ENCODE measurements around the gene DAPL1.
"Not testable (repeated sequence)": the region's sequence is repeated elsewhere in the genome, so short reads cannot be mapped to it uniquely, and the experiment has no call there.

DNA sequence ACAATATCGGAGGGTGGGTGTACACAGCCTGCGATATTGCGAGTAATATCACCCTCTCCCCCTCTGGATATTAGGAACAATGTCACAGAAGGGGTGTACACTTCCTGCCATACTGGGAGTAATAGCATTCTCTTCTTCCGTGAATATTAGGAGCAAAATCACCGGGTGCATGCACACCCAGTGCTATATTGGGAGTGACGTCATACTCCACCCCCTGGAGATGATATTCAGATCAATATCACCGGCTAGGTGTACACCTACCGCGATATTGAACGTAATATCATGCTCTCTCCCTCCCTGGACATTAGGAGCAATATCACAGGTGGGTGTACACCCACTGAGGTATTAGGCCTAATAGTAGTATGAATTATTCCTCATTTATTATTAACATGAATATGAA lies 70.4 kb downstream of the DAPL1 start:
- TF ChIP-seq, protein P1, sequence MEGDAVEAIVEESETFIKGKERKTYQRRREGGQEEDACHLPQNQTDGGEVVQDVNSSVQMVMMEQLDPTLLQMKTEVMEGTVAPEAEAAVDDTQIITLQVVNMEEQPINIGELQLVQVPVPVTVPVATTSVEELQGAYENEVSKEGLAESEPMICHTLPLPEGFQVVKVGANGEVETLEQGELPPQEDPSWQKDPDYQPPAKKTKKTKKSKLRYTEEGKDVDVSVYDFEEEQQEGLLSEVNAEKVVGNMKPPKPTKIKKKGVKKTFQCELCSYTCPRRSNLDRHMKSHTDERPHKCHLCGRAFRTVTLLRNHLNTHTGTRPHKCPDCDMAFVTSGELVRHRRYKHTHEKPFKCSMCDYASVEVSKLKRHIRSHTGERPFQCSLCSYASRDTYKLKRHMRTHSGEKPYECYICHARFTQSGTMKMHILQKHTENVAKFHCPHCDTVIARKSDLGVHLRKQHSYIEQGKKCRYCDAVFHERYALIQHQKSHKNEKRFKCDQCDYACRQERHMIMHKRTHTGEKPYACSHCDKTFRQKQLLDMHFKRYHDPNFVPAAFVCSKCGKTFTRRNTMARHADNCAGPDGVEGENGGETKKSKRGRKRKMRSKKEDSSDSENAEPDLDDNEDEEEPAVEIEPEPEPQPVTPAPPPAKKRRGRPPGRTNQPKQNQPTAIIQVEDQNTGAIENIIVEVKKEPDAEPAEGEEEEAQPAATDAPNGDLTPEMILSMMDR (IDR thresholded peaks at IDR 0.05) = not testable (repeated sequence)
- TF ChIP-seq POLR2A (IDR thresholded peaks at IDR 0.05) = not testable (repeated sequence)
